ENCODE results near the gene HTR1D. TPM values are rescaled to one million over a fixed set of nuclear protein-coding genes. Genes with fewer than 3 reads are reported as not detected.
"Not testable (repeated sequence)": the region's sequence is repeated elsewhere in the genome, so short reads cannot be mapped to it uniquely, and the experiment has no call there.

HTR1D gene
- total RNA-seq (2014; rRNA removed): not detected in 2 replicates
- polyA plus RNA-seq (2012): 0.38 TPM

- no peak for DNase-seq (ENCODE audit: low read depth)
Observed at GRCh38 chr1:23217421-23218115, at the start of gene HTR1D. TSS of gene HTR1D (minus strand) at chr1:23217502. CDS start at chr1:23194219, 23,283 bp downstream.

GRCh38 chr1:23263380-23263887 lies 46.1 kb upstream of the HTR1D start:
- no peak for DNase-seq (ENCODE audit: low read depth)

- not testable (repeated sequence) for DNase-seq (ENCODE audit: low read depth)
Observed at GRCh38 chr1:23258082-23258481, 40.8 kb upstream of the HTR1D start.

- DNase-seq (ENCODE audit: low read depth): not testable (repeated sequence)
Observed at GRCh38 chr1:23257371-23257770, 40.1 kb upstream of the HTR1D start.

GRCh38 chr1:23254584-23254983 lies 37.3 kb upstream of the HTR1D start:
- no peak for DNase-seq (ENCODE audit: low read depth)

GRCh38 chr1:23251812-23252211 lies 34.5 kb upstream of the HTR1D start:
- no peak for DNase-seq (ENCODE audit: low read depth)

GRCh38 chr1:23249787-23250454 lies 32.6 kb upstream of the HTR1D start:
- DNase-seq (ENCODE audit: low read depth): no peak

GRCh38 chr1:23247276-23247675 lies 30.0 kb upstream of the HTR1D start:
- DNase-seq (ENCODE audit: low read depth): no peak

GRCh38 chr1:23246274-23246673 lies 29.0 kb upstream of the HTR1D start:
- DNase-seq (ENCODE audit: low read depth): no peak

GRCh38 chr1:23244256-23244761 lies 27.0 kb upstream of the HTR1D start:
- DNase-seq (ENCODE audit: low read depth): no peak

- DNase-seq (ENCODE audit: low read depth): no peak
Observed at GRCh38 chr1:23242414-23242813, 25.1 kb upstream of the HTR1D start.

- no peak for DNase-seq (ENCODE audit: low read depth)
Observed at GRCh38 chr1:23239638-23240295, 22.5 kb upstream of the HTR1D start.

- no peak for DNase-seq (ENCODE audit: low read depth)
Observed at GRCh38 chr1:23238565-23238964, 21.3 kb upstream of the HTR1D start.

- no peak for DNase-seq (ENCODE audit: low read depth)
Observed at GRCh38 chr1:23237508-23237907, 20.2 kb upstream of the HTR1D start.

GRCh38 chr1:23227806-23228205 lies 10.5 kb upstream of the HTR1D start:
- no peak for DNase-seq (ENCODE audit: low read depth)

- peak; percentile 25 for DNase-seq (ENCODE audit: low read depth)
Observed at GRCh38 chr1:23224739-23225648, 7.7 kb upstream of the HTR1D start.

GRCh38 chr1:23223963-23224362 lies 6.7 kb upstream of the HTR1D start:
- not testable (repeated sequence) for DNase-seq (ENCODE audit: low read depth)

- DNase-seq (ENCODE audit: low read depth): not testable (repeated sequence)
Observed at GRCh38 chr1:23223490-23223951, 6.2 kb upstream of the HTR1D start.

- DNase-seq (ENCODE audit: low read depth): no peak
Observed at GRCh38 chr1:23222742-23223141, 5.4 kb upstream of the HTR1D start.

- DNase-seq (ENCODE audit: low read depth): no peak
Observed at GRCh38 chr1:23222331-23222730, 5.0 kb upstream of the HTR1D start.

- no peak for DNase-seq (ENCODE audit: low read depth)
Observed at GRCh38 chr1:23221107-23221506, 3.8 kb upstream of the HTR1D start.
